HS-27A (cell line): ENCODE results near the gene RAPGEF2.
"Not testable (repeated sequence)": the region's sequence is repeated elsewhere in the genome, so short reads cannot be mapped to it uniquely, and the experiment has no call there.

Experiments used
- DNase-seq: peaks from one replicate; pipeline ENCODE4 v3.0.0-alpha.2; 2012; ENCODE audit warnings: low read depth, missing footprints

RAPGEF2 gene

GRCh38 chr4:159315879-159316278 lies 213.0 kb downstream of the RAPGEF2 start:
- not testable (repeated sequence) for DNase-seq

DNA sequence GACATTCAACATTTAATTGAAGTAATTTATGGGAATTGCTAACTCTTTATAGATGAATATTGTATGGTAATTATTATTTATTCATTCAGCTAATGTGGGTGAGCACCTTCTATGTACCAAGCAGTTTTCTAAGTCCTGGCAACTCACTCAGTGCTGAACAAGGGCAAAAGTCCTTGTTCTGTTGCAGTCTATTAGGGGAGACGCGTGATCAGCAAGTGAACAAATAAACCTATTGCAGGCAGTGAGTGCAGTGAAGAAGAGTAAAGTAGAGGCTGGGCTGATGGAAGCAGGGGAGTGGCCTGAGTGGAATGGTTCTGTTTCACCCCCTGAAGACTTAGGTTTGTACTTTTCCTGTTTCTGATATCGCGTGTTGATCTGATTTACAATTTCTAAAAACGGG lies 214.3 kb downstream of the RAPGEF2 start:
- DNase-seq, result no peak

DNA sequence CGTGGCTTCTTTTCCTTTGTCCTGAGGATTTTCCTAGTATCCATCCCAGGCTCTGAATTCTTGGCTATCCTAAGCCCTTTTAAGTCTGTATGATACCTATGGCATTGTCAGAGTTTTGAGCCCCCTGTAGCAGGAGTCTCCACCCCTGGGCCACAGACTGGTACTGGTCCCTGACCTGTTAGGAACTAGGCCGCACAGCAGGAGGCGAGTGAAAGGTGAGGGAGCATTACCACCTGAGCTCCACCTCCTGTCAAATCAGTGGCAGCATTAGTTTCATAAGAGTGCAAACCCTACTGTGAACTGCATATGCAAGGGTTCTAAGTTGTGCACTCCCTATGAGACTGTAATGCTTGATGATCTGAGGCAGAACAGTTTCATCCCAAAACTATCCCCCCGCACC lies 216.1 kb downstream of the RAPGEF2 start:
- no peak for DNase-seq

GRCh38 chr4:159326480-159326879 lies 223.6 kb downstream of the RAPGEF2 start:
- no peak for DNase-seq

GRCh38 chr4:159328766-159329165 lies 225.9 kb downstream of the RAPGEF2 start:
- DNase-seq, result no peak

- no peak for DNase-seq
Measured at GRCh38 chr4:159334461-159334860, 231.6 kb downstream of the RAPGEF2 start.

DNA sequence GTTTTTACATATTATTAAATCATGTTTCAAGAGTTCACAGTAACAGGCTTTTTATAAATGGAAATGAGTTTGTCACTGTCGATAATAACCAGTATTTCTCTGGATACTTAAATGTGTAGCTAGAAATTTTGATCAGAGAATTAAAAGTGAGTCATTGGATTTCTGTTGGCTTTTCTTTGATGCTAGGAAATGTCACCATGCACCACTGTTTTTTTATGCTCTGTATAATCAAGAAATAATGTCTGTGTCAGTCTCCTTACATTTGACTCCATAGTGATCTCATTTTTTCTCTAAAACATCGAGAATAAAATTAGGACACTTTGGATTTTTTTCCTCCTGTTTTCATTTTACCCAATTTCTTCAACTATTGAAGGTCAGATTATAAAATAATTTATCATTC lies 234.2 kb downstream of the RAPGEF2 start:
- no peak for DNase-seq

- DNase-seq, result no peak
Measured at GRCh38 chr4:159341522-159341921, 238.6 kb downstream of the RAPGEF2 start.

- no peak for DNase-seq
Measured at GRCh38 chr4:159342374-159342773, 239.5 kb downstream of the RAPGEF2 start.

GRCh38 chr4:159343116-159343515 lies 240.2 kb downstream of the RAPGEF2 start:
- no peak for DNase-seq

DNA sequence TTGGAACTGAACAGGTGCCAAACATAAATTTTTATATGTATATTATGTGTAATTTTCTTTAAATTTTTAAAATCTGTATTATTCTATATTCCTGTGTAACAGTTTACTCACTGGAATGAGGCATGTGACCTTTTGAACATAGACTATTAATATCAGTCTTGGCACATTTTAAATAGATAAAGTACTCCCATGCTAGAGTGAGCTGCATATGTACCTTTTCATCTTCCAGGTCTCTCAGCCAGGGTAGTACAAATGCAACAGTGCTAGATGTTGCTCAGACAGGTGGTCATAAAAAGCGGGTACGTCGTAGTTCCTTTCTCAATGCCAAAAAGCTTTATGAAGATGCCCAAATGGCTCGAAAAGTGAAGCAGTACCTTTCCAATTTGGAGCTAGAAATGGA lies 242.0 kb downstream of the RAPGEF2 start:
- DNase-seq, result no peak

GRCh38 chr4:159346681-159347080 lies 243.8 kb downstream of the RAPGEF2 start:
- DNase-seq, result no peak

GRCh38 chr4:159347813-159348212 lies 244.9 kb downstream of the RAPGEF2 start:
- DNase-seq, result no peak

DNA sequence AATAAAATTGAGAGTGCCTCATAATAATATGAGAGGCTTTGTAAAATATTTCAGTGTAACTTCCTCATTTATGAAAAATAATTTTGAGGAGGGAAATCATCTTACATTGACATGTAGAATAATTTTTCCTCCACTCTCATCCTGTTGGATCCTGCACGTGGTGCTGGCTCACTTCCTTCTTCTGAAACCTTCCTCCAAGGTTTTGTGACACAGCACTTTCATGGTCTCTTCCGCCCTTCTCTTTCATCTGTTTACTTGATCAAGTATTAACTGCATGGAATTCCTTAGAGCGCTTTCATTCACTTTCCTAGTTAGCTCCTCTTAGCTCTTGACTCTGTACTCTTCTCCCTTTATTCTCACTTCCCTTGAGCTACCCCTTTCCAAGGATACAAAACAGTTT lies 246.5 kb downstream of the RAPGEF2 start:
- DNase-seq, result no peak

DNA sequence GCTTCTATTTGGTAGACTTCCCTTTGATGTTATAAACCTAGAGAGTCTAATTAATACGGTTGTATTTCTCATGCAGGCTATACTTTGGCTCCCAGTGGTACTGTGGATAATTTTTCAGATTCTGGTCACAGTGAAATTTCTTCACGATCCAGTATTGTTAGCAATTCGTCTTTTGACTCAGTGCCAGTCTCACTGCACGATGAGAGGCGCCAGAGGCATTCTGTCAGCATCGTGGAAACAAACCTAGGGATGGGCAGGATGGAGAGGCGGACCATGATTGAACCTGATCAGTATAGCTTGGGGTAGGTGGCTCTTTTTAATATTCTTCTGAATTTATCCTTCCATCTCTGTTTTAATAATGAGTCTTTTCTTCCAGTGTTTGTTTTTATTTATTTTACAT lies 249.7 kb downstream of the RAPGEF2 start:
- no peak for DNase-seq

DNA sequence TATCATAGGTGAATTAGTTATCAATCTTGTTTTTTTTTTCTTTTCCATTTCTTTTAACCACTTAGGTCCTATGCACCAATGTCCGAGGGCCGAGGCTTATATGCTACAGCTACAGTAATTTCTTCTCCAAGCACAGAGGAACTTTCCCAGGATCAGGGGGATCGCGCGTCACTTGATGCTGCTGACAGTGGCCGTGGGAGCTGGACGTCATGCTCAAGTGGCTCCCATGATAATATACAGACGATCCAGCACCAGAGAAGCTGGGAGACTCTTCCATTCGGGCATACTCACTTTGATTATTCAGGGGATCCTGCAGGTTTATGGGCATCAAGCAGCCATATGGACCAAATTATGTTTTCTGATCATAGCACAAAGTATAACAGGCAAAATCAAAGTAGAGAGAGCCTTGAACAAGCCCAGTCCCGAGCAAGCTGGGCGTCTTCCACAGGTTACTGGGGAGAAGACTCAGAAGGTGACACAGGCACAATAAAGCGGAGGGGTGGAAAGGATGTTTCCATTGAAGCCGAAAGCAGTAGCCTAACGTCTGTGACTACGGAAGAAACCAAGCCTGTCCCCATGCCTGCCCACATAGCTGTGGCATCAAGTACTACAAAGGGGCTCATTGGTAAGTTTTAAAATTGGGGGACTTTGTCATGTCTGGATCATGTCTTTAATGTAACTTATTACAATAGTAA lies 250.7 kb downstream of the RAPGEF2 start:
- no peak for DNase-seq

DNA sequence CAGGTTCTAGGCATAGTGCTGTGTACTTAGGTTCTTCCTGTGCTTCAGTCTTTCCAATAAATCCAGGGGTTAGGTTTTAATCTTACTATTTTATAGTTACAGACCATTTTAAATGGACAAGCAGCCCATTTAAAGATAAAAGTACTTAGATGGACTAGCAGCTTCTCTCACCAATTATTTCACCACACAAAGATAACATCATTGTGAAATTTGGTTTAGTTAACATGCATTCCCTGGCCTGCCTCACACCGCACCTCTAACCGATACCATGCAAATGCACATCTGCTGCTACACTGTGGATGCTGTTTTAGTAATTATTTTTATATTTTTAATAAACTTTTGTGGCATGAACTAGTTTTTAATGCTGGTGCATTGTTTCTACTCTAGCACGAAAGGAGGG lies 252.6 kb downstream of the RAPGEF2 start:
- no peak for DNase-seq

- DNase-seq, result no peak
Measured at GRCh38 chr4:159357350-159357749, 254.5 kb downstream of the RAPGEF2 start.

DNA sequence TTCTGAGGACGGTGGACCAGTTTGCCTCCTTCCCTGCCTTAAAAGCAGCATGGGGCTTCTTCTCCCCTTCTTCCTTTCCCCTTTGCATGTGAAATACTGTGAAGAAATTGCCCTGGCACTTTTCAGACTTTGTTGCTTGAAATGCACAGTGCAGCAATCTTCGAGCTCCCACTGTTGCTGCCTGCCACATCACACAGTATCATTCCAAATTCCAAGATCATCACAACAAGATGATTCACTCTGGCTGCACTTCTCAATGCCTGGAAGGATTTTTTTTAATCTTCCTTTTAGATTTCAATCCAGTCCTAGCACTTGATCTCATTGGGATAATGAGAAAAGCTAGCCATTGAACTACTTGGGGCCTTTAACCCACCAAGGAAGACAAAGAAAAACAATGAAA lies 255.3 kb downstream of the RAPGEF2 start:
- DNase-seq, result no peak

- peak; percentile 27 for DNase-seq
Measured at GRCh38 chr4:159360549-159360948, 257.7 kb downstream of the RAPGEF2 start.

GRCh38 chr4:159363361-159363760 lies 260.5 kb downstream of the RAPGEF2 start:
- no peak for DNase-seq

DNA sequence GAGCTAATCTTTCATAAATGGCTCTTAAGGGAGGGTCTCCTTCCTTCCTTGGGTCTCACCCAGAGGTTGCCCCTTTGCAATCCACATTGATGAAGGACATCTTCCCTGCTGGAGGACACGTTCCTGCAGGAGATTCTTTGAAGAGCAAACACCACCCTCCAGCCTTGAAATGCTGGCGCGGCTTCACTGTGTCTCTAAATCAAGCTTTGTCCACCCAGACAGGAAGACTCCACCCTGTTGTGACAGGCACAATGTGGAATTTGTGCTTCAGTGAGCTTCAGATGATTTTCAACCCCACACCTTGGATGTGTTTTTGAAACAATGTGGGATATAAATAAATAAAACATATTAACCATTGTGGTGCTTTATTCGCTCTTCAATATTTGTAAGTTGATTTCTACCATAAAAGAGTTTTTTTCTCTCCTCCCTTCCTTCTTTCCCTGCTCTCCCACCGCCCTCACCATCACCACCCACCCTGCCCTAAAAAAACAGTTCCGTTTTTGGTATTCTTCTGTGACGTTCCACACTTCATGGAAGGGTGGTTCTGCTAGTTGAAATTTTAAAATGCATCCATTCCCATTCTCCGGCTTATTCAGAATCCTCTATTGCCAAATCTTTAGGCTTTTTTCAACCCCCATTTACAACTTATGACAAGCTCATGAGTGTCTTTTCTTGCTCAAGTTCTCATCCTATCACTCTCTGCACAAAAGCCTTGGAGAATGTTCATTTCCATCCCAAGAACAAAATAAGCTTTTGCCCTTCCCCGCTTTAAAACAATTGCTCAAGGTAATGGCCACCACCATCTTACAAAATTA lies 264.3 kb downstream of the RAPGEF2 start:
- no peak for DNase-seq

DNA sequence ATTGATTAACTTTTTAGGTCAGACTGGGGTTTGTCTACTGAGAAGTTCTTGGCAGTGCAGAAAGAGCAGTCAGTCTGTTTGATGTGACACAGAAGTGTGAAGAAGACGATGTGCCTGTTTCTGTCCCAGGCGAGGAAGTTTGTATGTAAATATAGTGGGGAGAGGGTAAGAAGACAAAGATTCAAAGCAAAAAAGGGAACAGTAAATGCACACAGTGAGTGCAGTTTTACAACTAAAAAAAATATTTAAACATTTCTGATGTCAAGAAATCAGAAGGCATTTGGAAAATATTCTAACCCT lies 264.9 kb downstream of the RAPGEF2 start:
- DNase-seq, result no peak

DNA sequence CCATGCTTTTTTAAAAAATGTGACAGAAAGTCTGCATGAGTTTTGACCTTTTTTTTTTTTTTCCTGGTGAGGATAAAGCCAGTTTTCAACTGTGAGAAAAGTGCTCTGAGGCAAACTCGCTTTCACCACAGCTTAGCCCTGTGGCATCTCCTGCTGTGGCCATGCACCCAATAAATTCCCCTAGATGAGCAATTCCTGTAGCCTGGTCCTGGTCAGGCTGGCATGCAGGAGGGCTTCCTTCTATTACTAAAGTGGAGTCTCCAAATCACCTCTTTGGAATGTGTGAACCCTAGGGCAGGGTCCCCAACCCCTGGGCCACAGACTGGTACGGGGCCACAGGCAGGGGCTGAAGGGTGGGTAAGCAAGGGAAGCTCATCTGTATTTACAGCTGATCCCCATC lies 265.4 kb downstream of the RAPGEF2 start:
- no peak for DNase-seq
